ENCODE results near the gene DYNC2LI1. TPM values are rescaled to one million over a fixed set of nuclear protein-coding genes. Genes with fewer than 3 reads are reported as not detected.

Gene DYNC2LI1
- total and polyA plus RNA-seq, 2 of the 8 experiments (the other 6 are each of a cell fraction or from before 2014, with no cell fraction given) = 3.9 to 7.6 TPM

DNA sequence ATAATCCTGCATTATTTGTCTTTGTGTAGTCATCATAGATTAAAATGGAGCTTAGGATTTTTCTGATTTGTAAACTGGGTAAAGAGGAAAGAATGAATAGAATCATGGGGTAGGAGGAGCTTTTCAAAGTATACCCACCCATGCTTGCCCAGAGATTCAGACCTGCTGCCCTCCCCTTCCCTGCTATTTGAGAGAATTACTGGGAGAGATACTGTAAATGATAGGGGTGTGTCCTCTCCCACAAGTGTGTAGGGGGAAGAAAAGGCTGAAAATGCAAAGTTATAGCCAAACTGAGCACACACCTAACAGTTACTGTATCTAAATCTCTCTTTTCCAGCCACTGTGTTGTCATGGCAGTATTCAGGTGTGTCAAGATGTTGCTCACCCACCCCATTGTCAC lies 21.5 kb upstream of the DYNC2LI1 start:
- Histone ChIP-seq H3K14ac (ENCODE audit: insufficient read length) (no peak overlapping the region), H3K56ac (replicated peaks; ENCODE audit: insufficient read length, low read depth, low read length) (no peak overlapping the region), H2AK5ac (ENCODE audit: low read depth, low read length) (no peak overlapping the region), H3K9ac (replicated peaks in 1 of 4; ENCODE audit: extremely low read depth in 1 of 4, low read depth in 3 of 4, low read length in 3 of 4) (no peak overlapping the region), H4K20me1 (replicated peaks in 1 of 2; ENCODE audit: control insufficient read depth in 1 of 2, insufficient read depth in 2 of 2, low read length in 2 of 2) (no peaks in the 10 kb centered on the region), H2BK5ac (ENCODE audit: low read depth, low read length) (no peak overlapping the region), H3K9me3 (ENCODE audit: insufficient read depth in 2 of 2, low read depth in 1 of 2, low read length in 1 of 2) (no peaks in the 10 kb centered on the region), H3K18ac (ENCODE audit: extremely low read depth, low read length) (no peak overlapping the region), H2AFZ (ENCODE audit: low read length) (no peak overlapping the region), H3K27me3 (replicated peaks in 1 of 4; ENCODE audit: control insufficient read depth in 3 of 4, extremely low read depth in 1 of 4, insufficient read depth in 3 of 4, low read length in 3 of 4) (no peaks in the 10 kb centered on the region), H4K8ac (ENCODE audit: extremely low read depth, insufficient read depth, low read length) (no peak overlapping the region), H2BK15ac (ENCODE audit: low read length) (no peak overlapping the region), H3K4me3 (ENCODE audit: extremely low read depth in 1 of 4, insufficient read depth in 2 of 4, low read depth in 3 of 4, low read length in 4 of 4) (no peak overlapping the region), H4K5ac (ENCODE audit: insufficient read length, low read depth, low read length) (no peak overlapping the region), H3K23me2 (ENCODE audit: low read depth, low read length) (no peaks in the 10 kb centered on the region; the same call in 1 of the 2 replicates), H3K23ac (ENCODE audit: insufficient read length) (no peak overlapping the region), H3K79me2 (ENCODE audit: control insufficient read depth in 1 of 2, insufficient read depth in 2 of 2, low read length in 2 of 2) (no peaks in the 10 kb centered on the region), H4K91ac (replicated peaks; ENCODE audit: insufficient read length, low read length) (no peak overlapping the region), H3K36me3 (ENCODE audit: control insufficient read depth in 2 of 4, insufficient read depth in 4 of 4, low read length in 3 of 4) (no peaks in the 10 kb centered on the region), H2BK20ac (ENCODE audit: low read length) (no peak overlapping the region), H2BK120ac (replicated peaks; ENCODE audit: low read depth, low read length) (no peak overlapping the region), H3K4me1 (replicated peaks in 1 of 4; ENCODE audit: control insufficient read depth in 3 of 4, insufficient read depth in 4 of 4, low read length in 3 of 4) (peaks cover 0 to 4% (median 0%) of the 10 kb centered on the region in 4 experiments; a peak in 1 of 7 replicates), H2BK12ac (ENCODE audit: low read depth, low read length) (no peak overlapping the region), H3K4ac (replicated peaks; ENCODE audit: insufficient read length, low read depth, low read length) (no peak overlapping the region), H3K27ac (ENCODE audit: low read depth, low read length) (no peak overlapping the region), H3K79me1 (ENCODE audit: low read depth, low read length) (no peaks in the 10 kb centered on the region), H3K4me2 (ENCODE audit: insufficient read depth in 1 of 2, low read depth in 2 of 2, low read length in 2 of 2) (no peak overlapping the region)
- CTCF ChIA-PET (ENCODE audit: partially characterized antibody) = interaction anchor here (1.1 kb wide), 2 partner anchors 16 to 32 kb away, joined by 3 to 4 read pairs; no protein-coding TSS in a partner anchor
- DNase-seq (ENCODE audit: low read depth in 1 of 2, low spot score in 2 of 2) (no peak), FAIRE-seq (no peak)
- POLR2A ChIA-PET (ENCODE audit: partially characterized antibody) = no interaction called here
- TF ChIP-seq BRCA1 (IDR thresholded peaks at IDR 0.05; ENCODE audit: low read depth, low read length) = no peak
- TF ChIP-seq SP1 (IDR thresholded peaks at IDR 0.05; ENCODE audit: low read depth, low read length) = no peak
- no peak for TF ChIP-seq TCF12 (IDR thresholded peaks at IDR 0.05; ENCODE audit: low read depth, low read length)
- TF ChIP-seq CHD1 (IDR thresholded peaks at IDR 0.05; ENCODE audit: low read depth, low read length) = no peak
- no peak for TF ChIP-seq KDM1A (IDR thresholded peaks at IDR 0.05; ENCODE audit: borderline replicate concordance, low read length)
- no peak for TF ChIP-seq TEAD4 (IDR thresholded peaks at IDR 0.05; ENCODE audit: low read depth, low read length)
- TF ChIP-seq SIRT6 (IDR thresholded peaks at IDR 0.05; ENCODE audit: low read length) = no peak
- no peak for TF ChIP-seq CEBPB (IDR thresholded peaks at IDR 0.05; ENCODE audit: low read depth, low read length)
- TF ChIP-seq SIX5 (IDR thresholded peaks at IDR 0.05; ENCODE audit: low read depth, low read length) = no peak
- TF ChIP-seq RXRA (IDR thresholded peaks at IDR 0.05; ENCODE audit: insufficient read depth, low read depth, low read length) = no peak
- no peak for TF ChIP-seq KDM5A (IDR thresholded peaks at IDR 0.05; ENCODE audit: low read length)
- TF ChIP-seq, protein P1, sequence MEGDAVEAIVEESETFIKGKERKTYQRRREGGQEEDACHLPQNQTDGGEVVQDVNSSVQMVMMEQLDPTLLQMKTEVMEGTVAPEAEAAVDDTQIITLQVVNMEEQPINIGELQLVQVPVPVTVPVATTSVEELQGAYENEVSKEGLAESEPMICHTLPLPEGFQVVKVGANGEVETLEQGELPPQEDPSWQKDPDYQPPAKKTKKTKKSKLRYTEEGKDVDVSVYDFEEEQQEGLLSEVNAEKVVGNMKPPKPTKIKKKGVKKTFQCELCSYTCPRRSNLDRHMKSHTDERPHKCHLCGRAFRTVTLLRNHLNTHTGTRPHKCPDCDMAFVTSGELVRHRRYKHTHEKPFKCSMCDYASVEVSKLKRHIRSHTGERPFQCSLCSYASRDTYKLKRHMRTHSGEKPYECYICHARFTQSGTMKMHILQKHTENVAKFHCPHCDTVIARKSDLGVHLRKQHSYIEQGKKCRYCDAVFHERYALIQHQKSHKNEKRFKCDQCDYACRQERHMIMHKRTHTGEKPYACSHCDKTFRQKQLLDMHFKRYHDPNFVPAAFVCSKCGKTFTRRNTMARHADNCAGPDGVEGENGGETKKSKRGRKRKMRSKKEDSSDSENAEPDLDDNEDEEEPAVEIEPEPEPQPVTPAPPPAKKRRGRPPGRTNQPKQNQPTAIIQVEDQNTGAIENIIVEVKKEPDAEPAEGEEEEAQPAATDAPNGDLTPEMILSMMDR (IDR thresholded peaks at IDR 0.05; ENCODE audit: control extremely low read depth in 1 of 3, insufficient read depth in 1 of 3, low read depth in 1 of 3, low read length in 3 of 3) = no peak
- no peak for TF ChIP-seq TAF7 (optimal IDR thresholded peaks at IDR 0.05; ENCODE audit: borderline replicate concordance, low read depth, low read length)
- no peak for TF ChIP-seq TAF1 (IDR thresholded peaks at IDR 0.05; ENCODE audit: low read depth, low read length)
- TF ChIP-seq POLR2A (IDR thresholded peaks at IDR 0.05; ENCODE audit: control extremely low read depth in 1 of 2, low read depth in 2 of 2, low read length in 2 of 2) = no peak
